Muscle layer of duodenum (tissue), 2 donors: ENCODE measurements around the gene PLB1.

Experiments used
- H3K27ac ChIP-seq: one replicate; pipeline ENCODE4 v1.7.0; 2013; ENCODE audit warnings: mild to moderate bottlenecking, low read length
- H3K27me3 ChIP-seq: one replicate; pipeline ENCODE4 v1.7.0; 2013; ENCODE audit warnings: low read depth, mild to moderate bottlenecking, control low read depth, low read length
- H3K36me3 ChIP-seq, 2 donors: one replicate each; pipeline ENCODE4 v1.7.0; 2013; ENCODE audit warnings: low read length in 2 of 2, control low read depth in 1 of 2, mild to moderate bottlenecking in 1 of 2; ENCODE audit not compliant: insufficient read depth in 2 of 2, control insufficient read depth in 1 of 2
- H3K4me1 ChIP-seq, 2 donors: one replicate each; pipeline ENCODE4 v1.7.0; 2013; ENCODE audit warnings: low read length in 2 of 2, mild to moderate bottlenecking in 2 of 2, control low read depth in 1 of 2, moderate library complexity in 1 of 2; ENCODE audit not compliant: insufficient read depth in 2 of 2, control insufficient read depth in 1 of 2
- H3K4me3 ChIP-seq, 2 donors: one replicate each; pipeline ENCODE4 v1.7.0; 2013; ENCODE audit warnings: low read length in 2 of 2, low read depth in 1 of 2, mild to moderate bottlenecking in 1 of 2
- H3K9me3 ChIP-seq, 2 donors: one replicate each; pipeline ENCODE4 v1.7.0; 2013; ENCODE audit warnings: low read length in 2 of 2, control low read depth in 1 of 2, mild to moderate bottlenecking in 1 of 2; ENCODE audit not compliant: control insufficient read depth in 1 of 2
- donor health status: healthy.

Gene PLB1, protein sequence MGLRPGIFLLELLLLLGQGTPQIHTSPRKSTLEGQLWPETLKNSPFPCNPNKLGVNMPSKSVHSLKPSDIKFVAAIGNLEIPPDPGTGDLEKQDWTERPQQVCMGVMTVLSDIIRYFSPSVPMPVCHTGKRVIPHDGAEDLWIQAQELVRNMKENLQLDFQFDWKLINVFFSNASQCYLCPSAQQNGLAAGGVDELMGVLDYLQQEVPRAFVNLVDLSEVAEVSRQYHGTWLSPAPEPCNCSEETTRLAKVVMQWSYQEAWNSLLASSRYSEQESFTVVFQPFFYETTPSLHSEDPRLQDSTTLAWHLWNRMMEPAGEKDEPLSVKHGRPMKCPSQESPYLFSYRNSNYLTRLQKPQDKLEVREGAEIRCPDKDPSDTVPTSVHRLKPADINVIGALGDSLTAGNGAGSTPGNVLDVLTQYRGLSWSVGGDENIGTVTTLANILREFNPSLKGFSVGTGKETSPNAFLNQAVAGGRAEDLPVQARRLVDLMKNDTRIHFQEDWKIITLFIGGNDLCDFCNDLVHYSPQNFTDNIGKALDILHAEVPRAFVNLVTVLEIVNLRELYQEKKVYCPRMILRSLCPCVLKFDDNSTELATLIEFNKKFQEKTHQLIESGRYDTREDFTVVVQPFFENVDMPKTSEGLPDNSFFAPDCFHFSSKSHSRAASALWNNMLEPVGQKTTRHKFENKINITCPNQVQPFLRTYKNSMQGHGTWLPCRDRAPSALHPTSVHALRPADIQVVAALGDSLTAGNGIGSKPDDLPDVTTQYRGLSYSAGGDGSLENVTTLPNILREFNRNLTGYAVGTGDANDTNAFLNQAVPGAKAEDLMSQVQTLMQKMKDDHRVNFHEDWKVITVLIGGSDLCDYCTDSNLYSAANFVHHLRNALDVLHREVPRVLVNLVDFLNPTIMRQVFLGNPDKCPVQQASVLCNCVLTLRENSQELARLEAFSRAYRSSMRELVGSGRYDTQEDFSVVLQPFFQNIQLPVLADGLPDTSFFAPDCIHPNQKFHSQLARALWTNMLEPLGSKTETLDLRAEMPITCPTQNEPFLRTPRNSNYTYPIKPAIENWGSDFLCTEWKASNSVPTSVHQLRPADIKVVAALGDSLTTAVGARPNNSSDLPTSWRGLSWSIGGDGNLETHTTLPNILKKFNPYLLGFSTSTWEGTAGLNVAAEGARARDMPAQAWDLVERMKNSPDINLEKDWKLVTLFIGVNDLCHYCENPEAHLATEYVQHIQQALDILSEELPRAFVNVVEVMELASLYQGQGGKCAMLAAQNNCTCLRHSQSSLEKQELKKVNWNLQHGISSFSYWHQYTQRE (N-terminal part only)

DNA sequence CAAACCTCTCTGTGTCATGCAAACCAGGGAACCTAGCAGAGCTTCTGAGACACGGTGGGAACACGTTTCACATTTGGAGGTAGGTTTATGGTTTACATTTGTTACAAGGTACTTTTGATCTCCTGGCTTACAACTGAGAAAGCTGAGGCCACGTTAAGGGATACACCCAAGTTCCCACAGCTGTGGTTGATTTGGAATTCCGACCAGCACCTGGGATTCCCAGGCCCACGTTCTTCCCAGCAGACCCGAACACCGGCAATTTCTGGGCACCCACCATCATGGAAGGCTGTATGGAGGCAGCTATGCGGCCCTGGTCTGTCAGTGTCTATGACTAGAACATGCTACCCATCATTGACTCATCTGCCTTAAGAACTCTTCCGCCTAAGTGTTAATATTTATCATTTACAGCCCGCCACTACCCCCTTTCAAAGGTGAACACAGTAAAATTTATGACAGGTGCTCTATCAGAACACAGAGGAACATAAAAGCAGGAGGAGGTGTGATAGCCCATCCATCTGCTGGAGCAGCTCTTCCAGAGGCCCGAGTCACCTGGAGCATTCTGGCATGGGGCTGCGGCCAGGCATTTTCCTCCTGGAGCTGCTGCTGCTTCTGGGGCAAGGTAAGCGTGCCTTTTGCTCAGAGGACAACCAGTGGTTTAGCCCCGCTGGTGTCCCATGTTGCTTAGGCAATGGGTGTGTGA, at the start of gene PLB1:
Gene PLB1 (plus strand): TSS at position 510 of the 700 bp plus-strand sequence. CDS start 55 bp downstream, at position 565.
- H3K27me3 ChIP-seq = no peaks in the 10 kb centered on the region
- H3K4me1 ChIP-seq = no peaks in the 10 kb centered on the region
- H3K27ac ChIP-seq = no peak within 1 kb of the TSS
- H3K9me3 ChIP-seq = no peaks in the 10 kb centered on the region
- H3K36me3 ChIP-seq = no peaks in the 10 kb centered on the region
- H3K4me3 ChIP-seq = no peak within 1 kb of the TSS

DNA sequence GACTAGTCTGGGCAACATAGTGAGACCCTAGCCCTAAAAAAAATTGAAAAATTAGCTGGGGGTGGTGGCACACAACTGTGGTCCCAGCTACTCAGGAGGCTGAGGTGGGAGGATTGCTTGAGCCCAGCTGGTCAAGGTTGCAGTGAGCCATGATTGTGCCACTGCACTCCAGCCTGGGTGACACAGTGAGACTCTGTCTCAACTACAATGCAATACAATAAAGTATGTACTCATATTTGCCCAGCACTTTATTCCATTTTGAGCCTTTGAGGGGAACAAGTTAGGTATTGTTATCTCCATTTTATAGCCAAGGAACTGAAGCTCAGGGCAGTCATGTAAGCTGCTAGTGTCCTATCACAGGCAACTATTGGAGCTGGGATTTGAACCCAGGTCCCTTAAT, 49.3 kb upstream of the PLB1 start:
- Histone ChIP-seq H3K4me1 (no peaks in the 10 kb centered on the region), H3K4me3 (no peak overlapping the region), H3K27me3 (no peaks in the 10 kb centered on the region), H3K9me3 (no peaks in the 10 kb centered on the region), H3K36me3 (no peaks in the 10 kb centered on the region), H3K27ac (no peak overlapping the region)

DNA sequence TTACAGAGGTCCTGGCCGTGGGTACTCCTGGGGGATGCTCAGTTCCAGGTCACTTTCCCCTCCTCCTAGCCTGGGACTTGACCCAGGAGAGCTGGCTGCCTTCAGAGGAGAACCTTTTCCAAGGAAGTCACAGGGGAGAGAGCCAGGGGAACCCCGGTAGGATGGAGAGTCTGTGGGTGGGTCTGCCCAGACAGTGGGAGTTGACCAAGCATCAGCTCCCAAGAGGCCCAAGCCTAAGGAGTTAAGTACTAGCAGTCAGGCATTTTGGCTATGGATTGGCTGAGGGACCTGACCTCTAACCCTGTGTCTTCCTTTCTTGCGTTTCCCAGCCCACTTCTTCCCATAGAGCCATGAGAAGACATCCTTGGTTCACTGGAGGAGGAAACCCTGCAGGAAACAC, 48.8 kb upstream of the PLB1 start:
- no peaks in the 10 kb centered on the region for H3K36me3 ChIP-seq
- H3K9me3 ChIP-seq = no peaks in the 10 kb centered on the region
- H3K27ac ChIP-seq = no peak overlapping the region
- H3K4me1 ChIP-seq = no peaks in the 10 kb centered on the region
- H3K4me3 ChIP-seq = no peak overlapping the region
- H3K27me3 ChIP-seq = no peaks in the 10 kb centered on the region

DNA sequence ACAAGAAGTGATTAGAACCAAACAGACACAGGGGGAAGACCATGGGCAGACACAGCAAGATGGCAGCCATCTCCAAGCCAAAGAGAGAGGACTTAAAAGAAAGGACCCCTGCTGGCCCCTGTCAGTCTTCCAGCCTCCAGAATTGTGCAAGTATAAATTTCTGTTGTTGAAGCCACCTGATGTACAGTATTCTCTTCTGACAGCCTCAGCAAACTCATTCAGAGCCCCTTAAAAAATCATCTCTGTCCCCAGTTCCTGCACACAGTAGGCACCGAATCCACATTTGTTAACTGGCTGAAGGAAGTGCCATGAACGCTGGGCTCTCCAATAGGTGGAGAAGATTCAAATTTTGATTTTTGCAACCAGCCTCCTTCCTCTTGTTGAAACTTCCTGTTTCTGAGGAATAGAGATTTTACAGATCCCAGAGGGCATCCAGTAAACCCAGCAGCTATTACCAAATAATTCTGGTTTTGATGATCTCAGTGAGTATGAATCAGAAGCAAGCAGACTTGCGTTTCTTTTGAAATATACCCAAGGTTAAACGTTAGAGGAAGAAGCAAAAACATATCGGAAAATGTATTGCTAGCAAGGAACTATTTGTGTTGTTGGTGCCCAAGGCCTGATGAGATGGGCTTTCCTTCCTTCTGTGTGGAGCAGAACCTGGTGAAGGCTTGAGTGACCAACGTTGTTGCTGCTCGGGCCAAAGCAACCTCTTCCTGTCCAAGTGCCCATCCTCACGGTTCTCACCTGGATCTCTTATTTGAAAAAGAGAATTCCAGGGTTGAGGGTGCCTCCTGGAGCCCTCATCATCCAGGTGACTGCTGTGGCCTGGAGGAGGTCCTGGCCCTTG, 47.7 kb upstream of the PLB1 start:
- peak overlapping the region; percentile 40 for H3K27ac ChIP-seq

DNA sequence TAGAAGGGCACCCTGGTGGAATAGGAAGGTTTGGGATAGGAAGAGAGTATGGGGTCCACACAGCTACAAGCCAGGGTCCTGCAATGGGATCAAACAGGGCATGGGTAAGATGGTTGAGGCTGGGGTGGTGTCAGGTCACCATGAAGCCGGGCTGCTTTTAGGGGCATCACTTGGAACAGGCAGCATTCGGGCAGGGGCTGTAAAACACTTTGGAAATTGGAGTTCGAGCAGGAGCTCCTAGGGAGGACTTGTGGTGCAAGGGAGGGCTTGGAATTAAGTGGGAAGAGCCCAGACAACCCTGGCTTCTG, 47.1 kb upstream of the PLB1 start:
- Histone ChIP-seq H3K27me3 (no peaks in the 10 kb centered on the region), H3K9me3 (no peaks in the 10 kb centered on the region), H3K4me3 (no peak overlapping the region), H3K4me1 (no peaks in the 10 kb centered on the region), H3K36me3 (no peaks in the 10 kb centered on the region), H3K27ac (peak overlapping the region; percentile 40)

More for the DNA sequence above, 47.7 kb upstream of the PLB1 start:
- no peaks in the 10 kb centered on the region for H3K27me3 ChIP-seq
- no peaks in the 10 kb centered on the region for H3K4me1 ChIP-seq
- H3K36me3 ChIP-seq = no peaks in the 10 kb centered on the region
- no peak overlapping the region for H3K4me3 ChIP-seq
- no peaks in the 10 kb centered on the region for H3K9me3 ChIP-seq

DNA sequence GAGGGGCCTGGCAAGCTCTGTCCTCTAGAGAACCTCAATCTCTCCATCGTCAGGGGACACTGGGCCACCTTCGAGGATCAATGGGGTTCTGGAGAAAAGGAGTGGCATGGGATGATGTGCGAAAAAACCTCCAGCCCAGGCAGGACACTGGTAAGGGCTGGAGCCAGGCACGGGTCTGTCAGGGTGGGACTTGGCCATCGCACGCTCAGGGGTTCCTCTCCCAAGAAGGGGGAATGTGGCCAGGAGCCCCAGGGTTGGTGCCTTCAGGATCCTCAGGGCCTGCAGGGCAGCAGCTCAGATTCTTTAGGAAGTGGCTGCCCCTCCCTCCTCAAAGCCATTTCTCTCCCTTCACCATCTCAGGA, 46.8 kb upstream of the PLB1 start:
- Histone ChIP-seq H3K4me3 (no peak overlapping the region), H3K27me3 (no peaks in the 10 kb centered on the region), H3K36me3 (no peaks in the 10 kb centered on the region), H3K4me1 (no peaks in the 10 kb centered on the region), H3K27ac (peak overlapping the region; percentile 40), H3K9me3 (no peaks in the 10 kb centered on the region)

DNA sequence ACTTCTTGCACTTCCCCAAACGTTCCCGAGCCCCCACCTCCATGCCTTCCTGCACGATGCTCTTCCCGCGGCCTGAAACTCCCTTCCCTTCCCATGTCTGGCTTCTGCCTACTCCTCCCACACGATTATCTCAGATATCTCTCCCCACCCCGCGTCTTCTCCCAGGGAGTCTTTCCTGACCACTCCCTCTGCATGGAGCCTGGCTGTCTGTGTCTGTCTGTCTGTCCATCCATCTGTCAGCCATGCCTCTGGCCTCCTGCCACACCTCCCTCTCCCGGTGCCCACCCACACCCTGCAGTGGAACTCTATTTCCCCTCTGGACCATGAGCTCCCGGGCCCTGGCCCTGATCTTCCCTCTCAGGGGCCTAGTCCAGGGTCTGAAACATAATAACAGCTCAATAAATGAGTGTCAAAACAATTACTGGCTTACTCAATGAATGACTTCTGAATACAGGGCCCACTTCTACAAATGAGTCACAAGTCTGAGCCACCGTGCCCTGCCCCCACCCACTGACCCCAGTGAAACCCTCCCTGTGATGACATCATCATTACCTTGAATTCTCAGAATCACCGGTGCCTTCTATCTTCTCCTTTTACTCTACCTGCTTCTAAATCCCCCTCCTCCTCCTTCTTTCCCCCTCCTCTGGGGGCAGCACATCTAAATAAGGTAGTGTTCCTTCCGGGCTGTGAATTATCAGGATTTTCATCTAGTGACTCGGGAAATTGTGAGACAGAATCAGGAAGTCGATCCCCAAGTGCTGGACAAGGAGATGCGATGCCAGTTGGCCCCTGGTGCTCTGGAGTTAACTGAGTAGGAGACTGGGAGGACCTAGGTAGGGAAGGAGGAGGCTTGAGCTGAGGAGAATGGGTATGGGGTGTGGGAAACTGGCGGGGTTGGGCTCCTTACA, 46.1 kb upstream of the PLB1 start:
- Histone ChIP-seq H3K9me3 (no peaks in the 10 kb centered on the region), H3K4me1 (no peaks in the 10 kb centered on the region), H3K27me3 (no peaks in the 10 kb centered on the region), H3K27ac (no peak overlapping the region), H3K36me3 (no peaks in the 10 kb centered on the region), H3K4me3 (no peak overlapping the region)

DNA sequence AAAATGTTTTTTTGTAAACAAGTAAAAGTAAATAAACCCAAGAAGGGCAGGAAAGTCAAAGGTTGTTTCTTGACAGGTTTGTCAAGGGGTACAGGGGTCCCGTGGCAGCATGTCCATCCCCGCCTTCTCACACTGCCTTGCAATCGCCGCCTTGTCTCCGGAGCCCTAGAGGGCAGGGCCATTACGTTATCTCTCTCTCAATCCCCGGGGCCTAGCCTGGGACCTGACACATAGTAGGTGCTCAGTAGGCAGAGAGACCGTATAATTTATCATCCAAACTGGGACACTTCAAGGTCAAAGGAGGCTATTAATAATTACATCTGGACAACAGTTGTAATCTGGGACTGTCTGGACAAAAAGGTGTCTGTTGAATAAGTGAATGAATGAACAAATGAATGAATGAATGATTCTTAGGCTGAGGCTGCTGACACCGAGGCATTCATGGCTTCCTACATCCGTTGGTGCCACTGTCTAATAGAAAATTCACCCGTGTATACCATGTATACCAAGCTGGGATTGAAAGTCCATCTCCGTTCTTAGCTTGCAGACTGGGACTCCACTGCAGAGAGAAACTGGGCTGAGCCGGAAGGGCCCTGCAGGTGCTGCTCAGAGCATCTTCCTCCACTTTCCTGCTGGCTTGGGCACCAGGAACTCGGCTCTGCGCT, 44.8 kb upstream of the PLB1 start:
- Histone ChIP-seq H3K27me3 (no peaks in the 10 kb centered on the region), H3K4me1 (no peaks in the 10 kb centered on the region), H3K27ac (no peak overlapping the region), H3K9me3 (no peaks in the 10 kb centered on the region), H3K36me3 (no peaks in the 10 kb centered on the region), H3K4me3 (no peak overlapping the region)

DNA sequence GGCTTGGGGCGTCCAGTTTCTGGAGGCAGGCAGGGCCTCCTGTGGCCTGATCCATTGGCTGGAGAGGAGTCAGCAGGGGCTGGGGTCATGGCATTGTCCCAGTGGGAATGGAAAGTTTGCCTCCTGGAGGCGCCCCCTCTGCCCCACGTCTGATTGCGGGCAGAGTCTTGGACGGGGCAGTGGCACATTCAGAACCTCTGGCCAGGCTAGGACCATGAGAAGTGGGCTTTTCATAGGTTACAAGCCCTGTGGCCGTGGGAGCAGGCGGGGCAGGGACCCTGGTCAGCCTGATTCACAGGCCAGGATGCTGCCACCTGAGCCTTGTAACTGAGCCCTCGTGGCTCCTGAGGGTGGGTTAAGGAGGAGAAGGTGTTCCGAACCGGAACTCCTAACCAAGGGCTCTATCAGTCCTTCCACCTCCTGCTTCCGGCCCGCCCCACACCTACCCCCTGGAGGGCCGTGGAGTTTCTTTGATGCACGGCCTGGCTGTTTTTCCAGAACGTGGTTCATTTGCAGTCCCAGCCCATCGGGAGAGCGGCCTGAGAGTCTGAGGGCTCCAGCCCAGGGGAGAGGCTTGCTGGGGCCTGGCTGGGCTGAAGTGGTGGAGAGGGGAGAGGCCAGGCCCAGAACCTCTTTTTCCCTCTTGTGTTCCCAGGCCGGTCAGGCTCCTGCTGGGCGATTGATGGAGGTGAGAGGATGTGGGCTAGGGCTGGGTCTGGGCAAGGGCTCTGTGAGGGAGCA, 43.9 kb upstream of the PLB1 start:
- Histone ChIP-seq H3K27ac (no peak overlapping the region), H3K36me3 (no peaks in the 10 kb centered on the region), H3K27me3 (no peaks in the 10 kb centered on the region), H3K4me1 (no peaks in the 10 kb centered on the region), H3K4me3 (no peak overlapping the region), H3K9me3 (no peaks in the 10 kb centered on the region)
